Endodermal cell (in vitro differentiated cells): ENCODE results near the gene GSE1. TPM values are rescaled to one million over a fixed set of nuclear protein-coding genes. Genes with fewer than 3 reads are reported as not detected.

Experiments
- DNase-seq: peaks from one replicate; pipeline ENCODE4 v3.0.0-alpha.2; 2017
- H3K27ac ChIP-seq: 2 replicates; pipeline ENCODE4 v1.5.1; 2013; ENCODE audit warnings: mild to moderate bottlenecking, low read depth, low read length, moderate library complexity
- H3K27me3 ChIP-seq: 2 replicates; pipeline ENCODE4 v1.6.1; 2013; ENCODE audit warnings: mild to moderate bottlenecking, low read length, moderate library complexity; ENCODE audit not compliant: insufficient read depth, control insufficient read depth, poor library complexity, severe bottlenecking
- H3K36me3 ChIP-seq: 2 replicates; pipeline ENCODE4 v1.7.0; 2013; ENCODE audit warnings: mild to moderate bottlenecking, low read length, moderate library complexity; ENCODE audit not compliant: control insufficient read depth, insufficient read depth
- H3K4me1 ChIP-seq: one replicate; pipeline ENCODE4 v1.7.0; 2013; ENCODE audit warnings: low read length; ENCODE audit not compliant: control insufficient read depth, insufficient read depth
- H3K4me3 ChIP-seq: 2 replicates; pipeline ENCODE4 v1.5.1; 2013; ENCODE audit warnings: mild to moderate bottlenecking, low read length, moderate library complexity
- H3K9ac ChIP-seq: 2 replicates; pipeline ENCODE4 v1.6.1; 2013; ENCODE audit warnings: mild to moderate bottlenecking, low read length, moderate library complexity; ENCODE audit not compliant: poor library complexity, severe bottlenecking; ENCODE audit errors: extremely low read depth
- H3K9me3 ChIP-seq: 2 replicates; pipeline ENCODE4 v1.6.1; 2013; ENCODE audit warnings: mild to moderate bottlenecking, low read length, moderate library complexity; ENCODE audit not compliant: control insufficient read depth
- H3K27ac Mint-ChIP-seq: 2 replicates; pipeline ENCODE4 v1.8.0; 2020; ENCODE audit warnings: mixed read lengths
- H3K27me3 Mint-ChIP-seq: 2 replicates; pipeline ENCODE4 v1.8.0; 2021; ENCODE audit warnings: mild to moderate bottlenecking, mixed read lengths; ENCODE audit not compliant: insufficient read depth
- H3K36me3 Mint-ChIP-seq: 2 replicates; pipeline ENCODE4 v1.8.0; 2020; ENCODE audit warnings: low read depth, mixed read lengths
- H3K4me1 Mint-ChIP-seq: 2 replicates; pipeline ENCODE4 v1.8.0; 2020; ENCODE audit warnings: mixed read lengths
- H3K4me3 Mint-ChIP-seq: 2 replicates; pipeline ENCODE4 v1.8.0; 2020; ENCODE audit warnings: mild to moderate bottlenecking, moderate library complexity, mixed read lengths
- H3K9me3 Mint-ChIP-seq: 2 replicates; pipeline ENCODE4 v1.8.0; 2020; ENCODE audit warnings: mild to moderate bottlenecking, mixed read lengths
- CTCF ChIP-seq: fragments of 200-600 bp; sonication (generic); conservative IDR thresholded peaks from 2 replicates; pipeline ENCODE4 v1.5.0; 2021; ENCODE audit warnings: antibody characterized with exemption, mild to moderate bottlenecking
- WGBS, 2 experiments: methylation state at CpG; one replicate each; pipeline versions ENCODE4 v1.1.5 to v1.1.7; 2013; ENCODE audit warnings: missing lambda C conversion rate in 2 of 2, mixed read lengths in 1 of 2; ENCODE audit not compliant: insufficient coverage in 1 of 2, insufficient read length in 1 of 2; 5-methylcytosine and 5-hydroxymethylcytosine counted together
- total RNA-seq, 2 donors: library from RNA; stranded (reverse); fragmentation: NEBNext Ultra II Directional in 1 of 2; extraction: Animal tissue kit (Norgen Biotek cat#: 25700) in 1 of 2; gene quantifications; 2 replicates in 1 of 2; 3 replicates in 1 of 2; pipeline ENCODE4 v1.2.1, GENCODE V29; 2021

The GSE1 gene
- total RNA-seq, 2 donors from 2014 or later, result 108 to 128 TPM

GRCh38 chr16:85706449-85707034 is 93.4 kb downstream of the GSE1 start:
- H3K4me3 ChIP-seq, result no peak overlapping the region
- 86 to 97% methylated on average over 5 to 9 of the region's 11 CpGs for WGBS, 2 experiments
- no peaks in the 10 kb centered on the region for H3K27me3 Mint-ChIP-seq

GRCh38 chr16:85707528-85708095 is 94.5 kb downstream of the GSE1 start:
- Histone ChIP-seq H3K9me3 (peaks cover 10% of the 10 kb centered on the region), H3K4me1 (no peaks in the 10 kb centered on the region), H3K4me3 (no peak overlapping the region), H3K27me3 (no peaks in the 10 kb centered on the region), H3K9ac (no peak overlapping the region), H3K27ac (no peak overlapping the region), H3K36me3 (no peaks in the 10 kb centered on the region)
- TF ChIP-seq CTCF, result no peak
- no peak for DNase-seq
- Mint-ChIP-seq H3K27ac (no peak overlapping the region), H3K27me3 (no peaks in the 10 kb centered on the region), H3K4me3 (no peak overlapping the region), H3K9me3 (peaks cover 7% of the 10 kb centered on the region), H3K36me3 (peaks cover 11% of the 10 kb centered on the region), H3K4me1 (no peaks in the 10 kb centered on the region)
- 91 to 94% methylated on average over 9 to 15 of the region's 16 CpGs for WGBS, 2 experiments

More at GRCh38 chr16:85706449-85707034, 93.4 kb downstream of the GSE1 start:
- no peak overlapping the region for H3K27ac ChIP-seq
- Mint-ChIP-seq H3K9me3 (peaks cover under 1% of the 10 kb centered on the region), H3K27ac (no peak overlapping the region), H3K4me1 (no peaks in the 10 kb centered on the region), H3K4me3 (no peak overlapping the region), H3K36me3 (peaks cover 4% of the 10 kb centered on the region)
- peaks cover under 1% of the 10 kb centered on the region for H3K9me3 ChIP-seq
- no peaks in the 10 kb centered on the region for H3K4me1 ChIP-seq
- DNase-seq, result no peak
- H3K9ac ChIP-seq, result no peak overlapping the region
- TF ChIP-seq CTCF, result no peak
- no peaks in the 10 kb centered on the region for H3K27me3 ChIP-seq
- H3K36me3 ChIP-seq, result no peaks in the 10 kb centered on the region

GRCh38 chr16:85708338-85708737 is 95.2 kb downstream of the GSE1 start:
- Histone ChIP-seq H3K36me3 (no peaks in the 10 kb centered on the region), H3K4me1 (no peaks in the 10 kb centered on the region), H3K27me3 (no peaks in the 10 kb centered on the region), H3K27ac (no peak overlapping the region), H3K4me3 (no peak overlapping the region), H3K9ac (no peak overlapping the region), H3K9me3 (peaks cover 10% of the 10 kb centered on the region)
- 86 to 94% methylated on average over 1 to 6 of the region's 6 CpGs for WGBS, 2 experiments
- Mint-ChIP-seq H3K4me1 (no peaks in the 10 kb centered on the region), H3K27ac (no peak overlapping the region), H3K27me3 (no peaks in the 10 kb centered on the region), H3K36me3 (peaks cover 13% of the 10 kb centered on the region), H3K9me3 (peaks cover 7% of the 10 kb centered on the region), H3K4me3 (no peak overlapping the region)
- no peak for TF ChIP-seq CTCF
- DNase-seq, result no peak
